ENCODE results near the gene SPACA7. TPM values are rescaled to one million over a fixed set of nuclear protein-coding genes. Genes with fewer than 3 reads are reported as not detected.

Gene SPACA7
- total RNA-seq, 2 donors from 2014 or later: 4.9 TPM; not detected in 1

- TF ChIP-seq POLR2A (IDR thresholded peaks at IDR 0.05): no peak
- TF ChIP-seq, protein P1, sequence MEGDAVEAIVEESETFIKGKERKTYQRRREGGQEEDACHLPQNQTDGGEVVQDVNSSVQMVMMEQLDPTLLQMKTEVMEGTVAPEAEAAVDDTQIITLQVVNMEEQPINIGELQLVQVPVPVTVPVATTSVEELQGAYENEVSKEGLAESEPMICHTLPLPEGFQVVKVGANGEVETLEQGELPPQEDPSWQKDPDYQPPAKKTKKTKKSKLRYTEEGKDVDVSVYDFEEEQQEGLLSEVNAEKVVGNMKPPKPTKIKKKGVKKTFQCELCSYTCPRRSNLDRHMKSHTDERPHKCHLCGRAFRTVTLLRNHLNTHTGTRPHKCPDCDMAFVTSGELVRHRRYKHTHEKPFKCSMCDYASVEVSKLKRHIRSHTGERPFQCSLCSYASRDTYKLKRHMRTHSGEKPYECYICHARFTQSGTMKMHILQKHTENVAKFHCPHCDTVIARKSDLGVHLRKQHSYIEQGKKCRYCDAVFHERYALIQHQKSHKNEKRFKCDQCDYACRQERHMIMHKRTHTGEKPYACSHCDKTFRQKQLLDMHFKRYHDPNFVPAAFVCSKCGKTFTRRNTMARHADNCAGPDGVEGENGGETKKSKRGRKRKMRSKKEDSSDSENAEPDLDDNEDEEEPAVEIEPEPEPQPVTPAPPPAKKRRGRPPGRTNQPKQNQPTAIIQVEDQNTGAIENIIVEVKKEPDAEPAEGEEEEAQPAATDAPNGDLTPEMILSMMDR (IDR thresholded peaks at IDR 0.05): no peak
- no peak for TF ChIP-seq POLR2AphosphoS5 (IDR thresholded peaks at IDR 0.05)
- 82% methylated on average over 9 of the region's 9 CpGs for WGBS
- H3K27me3 ChIP-seq (replicated peaks; ENCODE audit: insufficient read depth): peaks cover 4% of the 10 kb centered on the region
Observed at GRCh38 chr13:112335135-112335534, 41.0 kb upstream of the SPACA7 start.

GRCh38 chr13:112341446-112341845 lies 34.7 kb upstream of the SPACA7 start:
- no peak for DNase-seq (ENCODE audit: low spot score)

More at GRCh38 chr13:112335135-112335534, 41.0 kb upstream of the SPACA7 start:
- Histone ChIP-seq H3K36me3 (no peaks in the 10 kb centered on the region), H3K9me3 (no peaks in the 10 kb centered on the region), H3K4me1 (replicated peaks) (no peaks in the 10 kb centered on the region), H3K4me3 (no peak overlapping the region), H3K27ac (no peak overlapping the region)
- no peak for DNase-seq (ENCODE audit: low spot score)
- intact Hi-C loops (cut with DNase I): no loop called here

DNA sequence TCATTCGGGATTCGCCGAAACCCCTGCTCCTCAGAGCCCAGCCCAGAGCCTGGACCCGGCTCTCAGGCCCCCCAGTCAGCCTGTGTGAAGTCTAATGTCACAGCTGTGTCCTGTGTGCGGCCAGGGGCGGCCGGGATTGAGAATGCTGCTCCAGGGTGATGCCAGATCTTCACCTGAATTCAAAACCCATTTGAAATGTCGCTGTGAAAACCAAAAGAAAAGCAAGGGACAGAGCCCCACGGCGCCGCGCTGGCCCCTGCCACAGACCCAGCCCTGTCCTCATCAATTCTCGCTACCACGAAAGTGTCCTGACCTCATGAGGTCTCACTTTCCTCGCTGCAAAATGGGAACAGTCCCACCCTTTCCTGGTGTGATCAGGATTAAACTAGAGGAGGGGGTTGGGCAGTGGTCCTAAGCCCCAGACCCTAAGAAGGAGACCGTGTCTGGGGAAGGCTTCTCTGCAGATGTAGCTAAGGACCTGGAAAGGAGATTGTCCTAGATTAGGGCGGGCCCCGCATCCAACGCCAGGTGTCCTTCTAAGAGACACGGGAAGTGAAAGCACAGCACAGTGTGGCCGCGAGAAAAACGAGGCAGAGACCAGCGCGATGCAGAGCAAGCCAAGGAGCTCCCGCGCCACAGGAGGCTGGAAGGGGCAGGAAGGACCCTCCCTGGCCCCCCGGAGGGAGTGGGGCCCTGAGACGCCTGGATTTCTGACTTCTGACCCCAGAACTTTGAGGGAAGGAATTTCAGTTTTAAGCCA lies 34.0 kb upstream of the SPACA7 start:
- H3K27me3 ChIP-seq (replicated peaks; ENCODE audit: insufficient read depth): peaks cover 4% of the 10 kb centered on the region
- H3K9me3 ChIP-seq: no peaks in the 10 kb centered on the region
- H3K27ac ChIP-seq: no peak overlapping the region
- no peaks in the 10 kb centered on the region for H3K4me1 ChIP-seq (replicated peaks)
- TF ChIP-seq, protein P1 (IDR thresholded peaks at IDR 0.05): no peak
- TF ChIP-seq POLR2A (IDR thresholded peaks at IDR 0.05) (no peak), POLR2AphosphoS5 (IDR thresholded peaks at IDR 0.05) (no peak)
- H3K36me3 ChIP-seq: no peaks in the 10 kb centered on the region
- DNase-seq (ENCODE audit: low spot score): no peak
- WGBS: 78% methylated on average over 29 of the region's 29 CpGs
- no peak overlapping the region for H3K4me3 ChIP-seq
- intact Hi-C loops (cut with DNase I): no loop called here

More at GRCh38 chr13:112341446-112341845, 34.7 kb upstream of the SPACA7 start:
- H3K27me3 ChIP-seq (replicated peaks; ENCODE audit: insufficient read depth): peaks cover 4% of the 10 kb centered on the region
- no peaks in the 10 kb centered on the region for H3K36me3 ChIP-seq
- 60% methylated on average over 3 of the region's 3 CpGs for WGBS
- H3K27ac ChIP-seq: no peak overlapping the region
- no peak for TF ChIP-seq POLR2AphosphoS5 (IDR thresholded peaks at IDR 0.05)
- intact Hi-C loops (cut with DNase I): no loop called here
- no peaks in the 10 kb centered on the region for H3K9me3 ChIP-seq
- no peak overlapping the region for H3K4me3 ChIP-seq
- H3K4me1 ChIP-seq (replicated peaks): no peaks in the 10 kb centered on the region

GRCh38 chr13:112342841-112343361 lies 33.3 kb upstream of the SPACA7 start:
- Histone ChIP-seq H3K27me3 (replicated peaks; ENCODE audit: insufficient read depth) (peaks cover 4% of the 10 kb centered on the region), H3K36me3 (no peaks in the 10 kb centered on the region), H3K4me1 (replicated peaks) (no peaks in the 10 kb centered on the region), H3K27ac (no peak overlapping the region), H3K9me3 (no peaks in the 10 kb centered on the region), H3K4me3 (no peak overlapping the region)
- intact Hi-C loops (cut with DNase I): no loop called here
- 88% methylated on average over 46 of the region's 50 CpGs for WGBS
- DNase-seq (ENCODE audit: low spot score): no peak
- TF ChIP-seq, protein P1 (IDR thresholded peaks at IDR 0.05): no peak
- TF ChIP-seq POLR2AphosphoS5 (IDR thresholded peaks at IDR 0.05): no peak
- no peak for TF ChIP-seq POLR2A (IDR thresholded peaks at IDR 0.05)

GRCh38 chr13:112343591-112343990 lies 32.6 kb upstream of the SPACA7 start:
- H3K4me3 ChIP-seq: no peak overlapping the region
- no peaks in the 10 kb centered on the region for H3K9me3 ChIP-seq
- H3K27me3 ChIP-seq (replicated peaks; ENCODE audit: insufficient read depth): peaks cover 4% of the 10 kb centered on the region
- H3K27ac ChIP-seq: no peak overlapping the region
- intact Hi-C loops (cut with DNase I): no loop called here
- no peaks in the 10 kb centered on the region for H3K4me1 ChIP-seq (replicated peaks)
- no peak for DNase-seq (ENCODE audit: low spot score)
- no peaks in the 10 kb centered on the region for H3K36me3 ChIP-seq
- WGBS: 86% methylated on average over 25 of the region's 25 CpGs
- TF ChIP-seq, protein P1 (IDR thresholded peaks at IDR 0.05): no peak
- TF ChIP-seq POLR2A (IDR thresholded peaks at IDR 0.05) (no peak), POLR2AphosphoS5 (IDR thresholded peaks at IDR 0.05) (no peak)
